ENCODE data around the gene THBD. TPM values are rescaled to one million over a fixed set of nuclear protein-coding genes. Genes with fewer than 3 reads are reported as not detected.
"Not testable (repeated sequence)": the region's sequence is repeated elsewhere in the genome, so short reads cannot be mapped to it uniquely, and the experiment has no call there.

Gene THBD
- total RNA-seq, 4 donors from 2014 or later = 39.7 to 329 (median 241) TPM

- Histone ChIP-seq H3K4me1 (peaks cover 7% of the 10 kb centered on the region), H3K4me3 (no peak overlapping the region), H3K9me3 (no peaks in the 10 kb centered on the region), H3K36me3 (no peaks in the 10 kb centered on the region), H3K27me3 (peaks cover 22% of the 10 kb centered on the region), H3K27ac (no peak overlapping the region)
- WGBS = 94% methylated on average over 6 of the region's 6 CpGs
- DNase-seq (ENCODE audit: low spot score in 2 of 2) = peak in 1 of 2 donors; percentile 52
- TF ChIP-seq CTCF (IDR thresholded peaks at IDR 0.05) = no peak
- TF ChIP-seq POLR2A (IDR thresholded peaks at IDR 0.05) = no peak
- no peak for TF ChIP-seq EP300 (IDR thresholded peaks at IDR 0.05)
- TF ChIP-seq POLR2AphosphoS5 (IDR thresholded peaks at IDR 0.05) = no peak
Observed at GRCh38 chr20:23031346-23031745, 18.1 kb downstream of the THBD start.

GRCh38 chr20:23029324-23029723 lies 20.1 kb downstream of the THBD start:
- TF ChIP-seq POLR2AphosphoS5 (IDR thresholded peaks at IDR 0.05) (no peak), EP300 (IDR thresholded peaks at IDR 0.05) (no peak), POLR2A (IDR thresholded peaks at IDR 0.05) (no peak), CTCF (IDR thresholded peaks at IDR 0.05) (no peak)
- Histone ChIP-seq H3K4me3 (no peak overlapping the region), H3K4me1 (no peaks in the 10 kb centered on the region), H3K27ac (no peak overlapping the region), H3K9me3 (no peaks in the 10 kb centered on the region), H3K27me3 (peaks cover 2% of the 10 kb centered on the region), H3K36me3 (no peaks in the 10 kb centered on the region)
- 74% methylated on average over 4 of the region's 4 CpGs for WGBS
- DNase-seq (ENCODE audit: low spot score in 2 of 2) = no peak

- H3K4me1 ChIP-seq = no peaks in the 10 kb centered on the region
- WGBS = 77% methylated on average over 3 of the region's 3 CpGs
- no peaks in the 10 kb centered on the region for H3K9me3 ChIP-seq
- no peak overlapping the region for H3K4me3 ChIP-seq
- no peak overlapping the region for H3K27ac ChIP-seq
- no peaks in the 10 kb centered on the region for H3K36me3 ChIP-seq
- H3K27me3 ChIP-seq = no peaks in the 10 kb centered on the region
- DNase-seq (ENCODE audit: low spot score in 2 of 2) = no peak
- TF ChIP-seq CTCF (IDR thresholded peaks at IDR 0.05) = no peak
- TF ChIP-seq POLR2AphosphoS5 (IDR thresholded peaks at IDR 0.05) = no peak
- TF ChIP-seq EP300 (IDR thresholded peaks at IDR 0.05) = no peak
- TF ChIP-seq POLR2A (IDR thresholded peaks at IDR 0.05) = no peak
Observed at GRCh38 chr20:23028392-23028791, 21.1 kb downstream of the THBD start.

GRCh38 chr20:23027721-23028120 lies 21.8 kb downstream of the THBD start:
- 86% methylated on average over 1 of the region's 1 CpG for WGBS
- DNase-seq (ENCODE audit: low spot score in 2 of 2) = no peak
- Histone ChIP-seq H3K4me3 (no peak overlapping the region), H3K36me3 (no peaks in the 10 kb centered on the region), H3K9me3 (no peaks in the 10 kb centered on the region), H3K27me3 (no peaks in the 10 kb centered on the region), H3K4me1 (no peaks in the 10 kb centered on the region), H3K27ac (no peak overlapping the region)
- no peak for TF ChIP-seq POLR2A (IDR thresholded peaks at IDR 0.05)
- no peak for TF ChIP-seq POLR2AphosphoS5 (IDR thresholded peaks at IDR 0.05)
- no peak for TF ChIP-seq EP300 (IDR thresholded peaks at IDR 0.05)
- TF ChIP-seq CTCF (IDR thresholded peaks at IDR 0.05) = no peak

GRCh38 chr20:23025503-23025902 lies 24.0 kb downstream of the THBD start:
- 93% methylated on average over 14 of the region's 14 CpGs for WGBS
- H3K4me3 ChIP-seq; DNase-seq (ENCODE audit: low spot score in 2 of 2): not testable (repeated sequence)

GRCh38 chr20:23024701-23025100 lies 24.8 kb downstream of the THBD start:
- Histone ChIP-seq H3K27me3 (no peaks in the 10 kb centered on the region), H3K27ac (no peak overlapping the region)
- 91% methylated on average over 3 of the region's 3 CpGs for WGBS

More at GRCh38 chr20:23025503-23025902, 24.0 kb downstream of the THBD start:
- H3K27me3 ChIP-seq, H3K36me3 ChIP-seq, H3K9me3 ChIP-seq, H3K4me1 ChIP-seq, H3K27ac ChIP-seq: not testable (repeated sequence)

More at GRCh38 chr20:23024701-23025100, 24.8 kb downstream of the THBD start:
- no peak for TF ChIP-seq POLR2AphosphoS5 (IDR thresholded peaks at IDR 0.05)
- TF ChIP-seq CTCF (IDR thresholded peaks at IDR 0.05) = no peak
- no peak for TF ChIP-seq POLR2A (IDR thresholded peaks at IDR 0.05)
- no peak for TF ChIP-seq EP300 (IDR thresholded peaks at IDR 0.05)
- no peak for DNase-seq (ENCODE audit: low spot score in 2 of 2)
- Histone ChIP-seq H3K36me3 (no peaks in the 10 kb centered on the region), H3K9me3 (no peaks in the 10 kb centered on the region), H3K4me3 (no peak overlapping the region), H3K4me1 (no peaks in the 10 kb centered on the region)
